ENCODE data around the gene TRIM42.

- no peak for TF ChIP-seq CTCF (IDR thresholded peaks at IDR 0.05)
- no peak for TF ChIP-seq POLR2A (IDR thresholded peaks at IDR 0.05)
- TF ChIP-seq EP300 (IDR thresholded peaks at IDR 0.05; ENCODE audit: low read depth), result no peak
These were observed at the start of gene TRIM42 for GRCh38 chr3:140677764-140678163.

Data from transverse colon (tissue), 3 donors.